ENCODE data around the gene RASAL2.

DNA sequence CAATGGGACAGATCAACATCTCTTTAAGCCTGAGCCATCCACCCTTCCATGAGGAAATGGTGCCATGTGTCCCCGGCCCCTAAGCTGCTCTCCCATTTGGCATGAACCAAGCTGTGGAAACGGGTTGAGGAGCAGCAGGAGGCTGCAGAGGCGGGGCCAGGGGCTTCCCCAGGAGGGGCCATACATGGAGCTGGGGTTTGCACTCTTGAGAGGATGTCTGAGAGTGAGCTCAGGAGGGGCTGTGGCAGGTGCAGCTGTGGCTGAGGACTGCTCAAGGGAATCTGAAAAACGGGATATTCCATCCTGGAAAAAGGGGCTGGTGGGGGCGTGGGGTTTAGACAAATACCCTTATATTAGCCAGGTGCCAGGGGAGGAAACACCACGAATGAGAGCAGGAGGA is 409.9 kb downstream of the RASAL2 start:
- no peak for TF ChIP-seq EZH2 (IDR thresholded peaks at IDR 0.05)
- TF ChIP-seq, protein P1, sequence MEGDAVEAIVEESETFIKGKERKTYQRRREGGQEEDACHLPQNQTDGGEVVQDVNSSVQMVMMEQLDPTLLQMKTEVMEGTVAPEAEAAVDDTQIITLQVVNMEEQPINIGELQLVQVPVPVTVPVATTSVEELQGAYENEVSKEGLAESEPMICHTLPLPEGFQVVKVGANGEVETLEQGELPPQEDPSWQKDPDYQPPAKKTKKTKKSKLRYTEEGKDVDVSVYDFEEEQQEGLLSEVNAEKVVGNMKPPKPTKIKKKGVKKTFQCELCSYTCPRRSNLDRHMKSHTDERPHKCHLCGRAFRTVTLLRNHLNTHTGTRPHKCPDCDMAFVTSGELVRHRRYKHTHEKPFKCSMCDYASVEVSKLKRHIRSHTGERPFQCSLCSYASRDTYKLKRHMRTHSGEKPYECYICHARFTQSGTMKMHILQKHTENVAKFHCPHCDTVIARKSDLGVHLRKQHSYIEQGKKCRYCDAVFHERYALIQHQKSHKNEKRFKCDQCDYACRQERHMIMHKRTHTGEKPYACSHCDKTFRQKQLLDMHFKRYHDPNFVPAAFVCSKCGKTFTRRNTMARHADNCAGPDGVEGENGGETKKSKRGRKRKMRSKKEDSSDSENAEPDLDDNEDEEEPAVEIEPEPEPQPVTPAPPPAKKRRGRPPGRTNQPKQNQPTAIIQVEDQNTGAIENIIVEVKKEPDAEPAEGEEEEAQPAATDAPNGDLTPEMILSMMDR (IDR thresholded peaks at IDR 0.05) = no peak
- TF ChIP-seq EZH2phosphoT487 (IDR thresholded peaks at IDR 0.05) = no peak

Data from neural progenitor cell (in vitro differentiated cells).